Measurements from ENCODE around the gene KRTAP5-10. TPM values are rescaled to one million over a fixed set of nuclear protein-coding genes. Genes with fewer than 3 reads are reported as not detected.

The KRTAP5-10 gene
- not detected in 2 replicates for total RNA-seq

DNA sequence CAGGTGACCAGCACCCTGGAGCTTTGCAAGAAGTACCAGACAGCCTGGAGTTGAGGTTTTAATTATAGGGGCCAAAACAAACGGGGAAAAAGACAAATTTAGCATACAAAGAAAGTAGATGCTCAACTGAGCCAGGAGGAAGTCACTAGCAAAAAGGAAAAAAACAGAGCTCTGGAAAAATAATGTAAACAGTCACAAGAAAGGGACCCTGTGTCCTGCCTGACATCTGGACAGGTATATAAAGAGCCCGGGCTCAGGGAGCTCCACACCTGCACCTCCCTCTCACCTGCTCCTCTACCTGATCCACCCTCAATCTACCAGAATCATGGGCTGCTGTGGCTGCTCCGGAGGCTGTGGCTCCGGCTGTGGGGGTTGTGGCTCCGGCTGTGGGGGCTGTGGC, at the start of gene KRTAP5-10:
TSS of gene KRTAP5-10 (plus strand) at position 301 of the 400 bp plus-strand sequence. CDS start at position 326, 25 bp downstream.

GRCh38 chr11:71526796-71527575, 38.4 kb upstream of the KRTAP5-10 start, which contains the start of gene KRTAP5-7:
TSS of gene KRTAP5-7 (plus strand) at chr11:71527267. CDS start at chr11:71527301, 34 bp downstream.

GRCh38 chr11:71537977-71538665, 27.2 kb upstream of the KRTAP5-10 start, which contains the start of gene KRTAP5-8:
TSS of gene KRTAP5-8 (plus strand) at chr11:71538025. CDS start at chr11:71538056, 31 bp downstream.

GRCh38 chr11:71548120-71548519, 17.2 kb upstream of the KRTAP5-10 start, which contains the start of gene KRTAP5-9:
TSS of gene KRTAP5-9 (plus strand) at chr11:71548420. CDS start at chr11:71548658, 238 bp downstream.

DNA sequence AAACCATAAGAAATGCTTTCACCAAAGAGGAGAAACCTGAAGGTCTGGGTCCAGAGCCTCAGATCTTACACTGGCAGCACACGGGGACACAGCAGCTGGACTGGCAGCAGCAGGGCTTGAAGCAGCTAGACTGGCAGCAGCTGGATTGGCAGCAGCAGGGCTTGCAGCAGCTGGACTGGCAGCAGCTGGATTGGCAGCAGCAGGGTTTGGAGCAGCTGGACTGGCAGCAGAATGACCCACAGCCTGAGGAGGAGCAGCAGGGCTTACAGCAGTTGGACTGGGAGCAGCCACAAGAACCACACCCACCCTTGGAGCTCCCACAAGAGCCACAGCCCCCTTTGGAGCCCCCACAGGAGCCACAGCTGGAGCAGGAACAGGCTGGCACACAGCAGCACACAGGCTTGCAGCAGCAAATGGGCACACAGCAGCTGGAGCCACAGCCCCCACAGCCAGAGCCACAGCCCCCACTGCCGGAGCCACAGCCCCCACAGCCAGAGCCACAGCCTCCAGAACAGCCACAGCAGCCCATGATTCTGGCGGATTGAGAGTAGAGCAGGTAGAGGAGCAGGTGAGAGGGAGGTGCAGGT, 17.0 kb downstream of the KRTAP5-10 start, which contains the start of gene KRTAP5-11:
TSS of gene KRTAP5-11 (minus strand) at position 567 of the 587 bp plus-strand sequence. CDS start at position 529, 38 bp downstream.

Other genes starting within 250 kb of the KRTAP5-10 start
- gene DHCR7, start 117.2 kb upstream of the KRTAP5-10 start, total RNA-seq: 40.7 and 78.4 TPM in 2 replicates
- gene NADSYN1, start 112.4 kb upstream of the KRTAP5-10 start, total RNA-seq: 70.9 and 118 TPM in 2 replicates
- not detected in 2 replicates for gene KRTAP5-7, start 38.3 kb upstream of the KRTAP5-10 start, total RNA-seq
- gene KRTAP5-8, start 27.5 kb upstream of the KRTAP5-10 start, total RNA-seq: not detected in 2 replicates
- gene KRTAP5-9, start 17.1 kb upstream of the KRTAP5-10 start, total RNA-seq: not detected in 2 replicates
- gene KRTAP5-11, start 17.3 kb downstream of the KRTAP5-10 start, total RNA-seq: not detected in 2 replicates

All from smooth muscle cell of the pulmonary artery (primary cell).